Neuronal stem cell (in vitro differentiated cells): ENCODE data around the gene ADAD2.
"Not testable (repeated sequence)": the region's sequence is repeated elsewhere in the genome, so short reads cannot be mapped to it uniquely, and the experiment has no call there.

Experiments used
- DNase-seq: peaks from one replicate; pipeline ENCODE4 v3.0.0-alpha.2; 2013; ENCODE audit warnings: low spot score
- H2AFZ ChIP-seq: one replicate; pipeline ENCODE4 v1.6.1; 2013; ENCODE audit warnings: mild to moderate bottlenecking, low read length, inconsistent platforms
- H2AK5ac ChIP-seq: 2 replicates; pipeline ENCODE4 v1.6.1; 2013; ENCODE audit warnings: low read depth, mild to moderate bottlenecking, inconsistent platforms, low read length, moderate library complexity, mixed read lengths
- H2BK120ac ChIP-seq: 2 replicates; pipeline ENCODE4 v1.6.1; 2013; ENCODE audit warnings: low read depth, mild to moderate bottlenecking, inconsistent platforms, low read length, moderate library complexity, mixed read lengths
- H2BK12ac ChIP-seq: one replicate; pipeline ENCODE4 v1.6.1; 2013; ENCODE audit warnings: low read length, inconsistent platforms
- H2BK15ac ChIP-seq: 2 replicates; pipeline ENCODE4 v1.6.1; 2013; ENCODE audit warnings: mild to moderate bottlenecking, low read length, inconsistent platforms, mixed read lengths
- H2BK5ac ChIP-seq: one replicate; pipeline ENCODE4 v1.6.1; 2013; ENCODE audit warnings: inconsistent platforms, mild to moderate bottlenecking, low read length, moderate library complexity
- H3K14ac ChIP-seq: one replicate; pipeline ENCODE4 v1.6.1; 2013; ENCODE audit warnings: low read length, inconsistent platforms
- H3K18ac ChIP-seq: 2 replicates; pipeline ENCODE4 v1.6.1; 2013; ENCODE audit warnings: low read length, inconsistent platforms
- H3K23ac ChIP-seq: 2 replicates; pipeline ENCODE4 v1.6.1; 2013; ENCODE audit warnings: low read depth, mild to moderate bottlenecking, mixed read lengths, low read length, inconsistent platforms; ENCODE audit not compliant: poor library complexity
- H3K27ac ChIP-seq: replicated peaks from 3 replicates; pipeline ENCODE4 v1.5.1; 2013; ENCODE audit warnings: low read length, inconsistent platforms
- H3K27me3 ChIP-seq, 3 experiments: 2 replicates each; pipeline ENCODE4 v1.6.1; 2013; ENCODE audit warnings: low read length in 3 of 3, mild to moderate bottlenecking in 2 of 3, inconsistent platforms in 1 of 3, low read depth in 1 of 3, mixed read lengths in 1 of 3, moderate library complexity in 1 of 3; ENCODE audit not compliant: control insufficient read depth in 3 of 3, insufficient read depth in 3 of 3
- H3K36me3 ChIP-seq, 2 donors: replicated peaks in 1 of 2; 2 replicates each; pipeline ENCODE4 v1.6.1; 2013; ENCODE audit warnings: low read length in 2 of 2; ENCODE audit not compliant: control insufficient read depth in 2 of 2, insufficient read depth in 2 of 2
- H3K4ac ChIP-seq: 2 replicates; pipeline ENCODE4 v1.6.1; 2013; ENCODE audit warnings: inconsistent platforms, mild to moderate bottlenecking, low read length, moderate library complexity
- H3K4me1 ChIP-seq, 2 donors: 1 replicate in 1 of 2; 2 replicates in 1 of 2; pipeline ENCODE4 v1.6.1; 2013; ENCODE audit warnings: low read length in 2 of 2, low read depth in 1 of 2; ENCODE audit not compliant: control insufficient read depth in 2 of 2, insufficient read depth in 1 of 2
- H3K4me2 ChIP-seq: one replicate; pipeline ENCODE4 v1.6.1; 2013; ENCODE audit warnings: mild to moderate bottlenecking, low read length, inconsistent platforms; ENCODE audit not compliant: insufficient read depth, poor library complexity, severe bottlenecking
- H3K4me3 ChIP-seq, 2 donors: 2 replicates each; pipeline ENCODE4 v1.5.1; 2013; ENCODE audit warnings: low read length in 2 of 2, mild to moderate bottlenecking in 2 of 2, inconsistent platforms in 1 of 2, moderate library complexity in 1 of 2
- H3K79me1 ChIP-seq: one replicate; pipeline ENCODE4 v1.6.1; 2013; ENCODE audit warnings: low read depth, mild to moderate bottlenecking, inconsistent platforms, low read length, moderate library complexity
- H3K9ac ChIP-seq: one replicate; pipeline ENCODE4 v1.6.1; 2013; ENCODE audit warnings: mild to moderate bottlenecking, low read depth, low read length, inconsistent platforms; ENCODE audit not compliant: poor library complexity
- H3K9me3 ChIP-seq, 2 donors: replicated peaks in 1 of 2; 2 replicates each; pipeline versions ENCODE3 to v1.6.1; 2013; ENCODE audit warnings: low read length in 2 of 2, mild to moderate bottlenecking in 2 of 2, inconsistent platforms in 1 of 2, low read depth in 1 of 2, mixed read lengths in 1 of 2, moderate library complexity in 1 of 2; ENCODE audit not compliant: control insufficient read depth in 2 of 2, insufficient read depth in 1 of 2
- H4K8ac ChIP-seq: one replicate; pipeline ENCODE4 v1.6.1; 2013; ENCODE audit warnings: low read depth, mild to moderate bottlenecking, inconsistent platforms, low read length, moderate library complexity
- H4K91ac ChIP-seq: one replicate; pipeline ENCODE4 v1.6.1; 2013; ENCODE audit warnings: low read length, low read depth, mild to moderate bottlenecking, inconsistent platforms; ENCODE audit not compliant: poor library complexity
- WGBS, 2 donors: extraction: QIAGEN DNeasy Blood & Tissue Kit; methylation state at CpG; one replicate each; pipeline ENCODE4 v1.1.7; 2013; ENCODE audit warnings: missing lambda C conversion rate in 2 of 2, mixed read lengths in 1 of 2; ENCODE audit not compliant: insufficient read length in 2 of 2, insufficient replicate concordance in 1 of 2; ENCODE audit errors: extremely low coverage in 2 of 2; 5-methylcytosine and 5-hydroxymethylcytosine counted together

The ADAD2 gene

GRCh38 chr16:84199861-84200260, 8.9 kb downstream of the ADAD2 start:
- Histone ChIP-seq H2BK5ac (no peak overlapping the region), H3K4me2 (no peak overlapping the region), H3K4me1 (no peaks in the 10 kb centered on the region), H3K4ac (no peak overlapping the region), H3K23ac (no peak overlapping the region), H3K27ac (no peak overlapping the region), H4K8ac (no peak overlapping the region), H3K4me3 (no peak overlapping the region), H2BK120ac (no peak overlapping the region), H2BK15ac (no peak overlapping the region), H3K36me3 (no peaks in the 10 kb centered on the region), H3K79me1 (no peaks in the 10 kb centered on the region), H3K9ac (no peak overlapping the region), H3K27me3 (peaks cover 0 to 46% (median 0%) of the 10 kb centered on the region in 3 experiments), H2BK12ac (no peak overlapping the region), H3K14ac (no peak overlapping the region), H3K18ac (no peak overlapping the region), H4K91ac (no peak overlapping the region), H2AK5ac (no peak overlapping the region), H3K9me3 (no peaks in the 10 kb centered on the region), H2AFZ (no peak overlapping the region)
- no CpG with 5 or more reads among the region's 10 CpGs for WGBS, 2 donors
- DNase-seq = no peak

DNA sequence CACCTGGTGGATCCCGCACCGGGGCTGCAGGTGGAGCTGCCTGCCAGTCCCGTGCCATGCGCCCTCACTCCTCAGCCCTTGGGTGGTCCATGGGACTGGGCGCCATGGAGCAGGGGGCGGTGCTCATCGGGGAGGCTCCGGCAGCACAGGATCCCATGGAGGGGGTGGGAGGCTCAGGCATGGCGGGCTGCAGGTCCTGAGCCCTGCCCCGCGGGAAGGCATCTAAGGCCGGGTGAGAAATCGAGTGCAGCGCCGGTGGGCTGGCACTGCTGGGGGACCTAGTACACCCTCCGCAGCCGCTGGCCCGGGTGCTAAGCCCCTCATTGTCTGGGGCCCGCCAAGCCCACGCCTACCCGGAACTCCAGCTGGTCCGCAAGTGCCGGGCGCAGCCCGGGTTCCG, 13.6 kb downstream of the ADAD2 start:
- H3K23ac ChIP-seq = not testable (repeated sequence)

DNA sequence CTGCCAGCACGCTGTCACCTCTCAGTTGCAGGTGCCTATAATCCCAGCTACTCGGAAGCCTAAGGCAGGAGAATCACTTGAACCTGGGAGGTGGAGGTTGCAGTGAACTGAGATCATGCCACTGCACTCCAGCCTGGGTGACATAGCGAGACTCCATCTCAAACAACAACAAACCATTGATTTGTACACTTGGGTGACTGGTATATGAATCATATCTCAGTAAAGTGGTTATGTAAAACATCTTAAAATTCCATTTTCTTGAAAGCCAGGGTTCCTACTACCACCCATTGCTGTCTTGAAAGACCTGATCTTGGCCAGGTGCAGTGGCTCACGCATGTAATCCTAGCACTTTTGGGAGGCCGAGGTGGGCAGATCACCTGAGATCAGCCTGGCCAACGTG, 14.2 kb downstream of the ADAD2 start:
- peaks cover 0 to 29% (median 0%) of the 10 kb centered on the region in 3 experiments for H3K27me3 ChIP-seq
- H3K4ac ChIP-seq, H3K9me3 ChIP-seq, H4K91ac ChIP-seq, H4K8ac ChIP-seq, H3K9ac ChIP-seq, H2AFZ ChIP-seq, H3K4me1 ChIP-seq, H3K27ac ChIP-seq, H3K14ac ChIP-seq, H3K4me3 ChIP-seq, H2BK15ac ChIP-seq, H2BK120ac ChIP-seq, H2AK5ac ChIP-seq, H2BK12ac ChIP-seq, DNase-seq, H3K4me2 ChIP-seq, H2BK5ac ChIP-seq, H3K23ac ChIP-seq, H3K79me1 ChIP-seq, H3K18ac ChIP-seq, H3K36me3 ChIP-seq: not testable (repeated sequence)
- no CpG with 5 or more reads among the region's 6 CpGs for WGBS, 2 donors

More for the DNA sequence above, 13.6 kb downstream of the ADAD2 start:
- H3K4ac ChIP-seq, H3K4me1 ChIP-seq, DNase-seq, H2BK12ac ChIP-seq, H3K4me3 ChIP-seq, H4K8ac ChIP-seq, H3K14ac ChIP-seq, H3K4me2 ChIP-seq, H2AFZ ChIP-seq, H4K91ac ChIP-seq, H3K9ac ChIP-seq, H3K18ac ChIP-seq, H2BK15ac ChIP-seq, H3K9me3 ChIP-seq, H3K36me3 ChIP-seq, H3K79me1 ChIP-seq, H2AK5ac ChIP-seq, H2BK5ac ChIP-seq, H3K27ac ChIP-seq, H2BK120ac ChIP-seq: not testable (repeated sequence)
- WGBS, 2 donors = no CpG with 5 or more reads among the region's 26 CpGs
- peaks cover 0 to 34% (median 0%) of the 10 kb centered on the region in 3 experiments for H3K27me3 ChIP-seq

GRCh38 chr16:84205976-84206691, 15.2 kb downstream of the ADAD2 start:
- Histone ChIP-seq H3K18ac (no peak overlapping the region), H3K4me3 (no peak overlapping the region), H2AK5ac (no peak overlapping the region), H3K4me1 (peaks cover 0 to 4% of the 10 kb centered on the region in 2 donors), H3K23ac (peak overlapping the region; percentile 8), H4K91ac (no peak overlapping the region), H2BK5ac (no peak overlapping the region), H3K79me1 (no peaks in the 10 kb centered on the region), H3K4me2 (no peak overlapping the region), H2BK15ac (no peak overlapping the region), H3K4ac (no peak overlapping the region), H3K9me3 (no peaks in the 10 kb centered on the region), H3K27ac (no peak overlapping the region), H3K27me3 (peaks cover 0 to 25% (median 0%) of the 10 kb centered on the region in 3 experiments), H2AFZ (no peak overlapping the region), H2BK120ac (no peak overlapping the region), H2BK12ac (no peak overlapping the region), H3K14ac (no peak overlapping the region), H3K9ac (no peak overlapping the region), H4K8ac (no peak overlapping the region), H3K36me3 (no peaks in the 10 kb centered on the region)
- no peak for DNase-seq
- WGBS, 2 donors = no CpG with 5 or more reads among the region's 18 CpGs
